ENCODE results near the gene S100A10.
A peak's percentile ranks its signal among the peaks of the same experiment; 100 is the strongest.

S100A10 gene

DNA sequence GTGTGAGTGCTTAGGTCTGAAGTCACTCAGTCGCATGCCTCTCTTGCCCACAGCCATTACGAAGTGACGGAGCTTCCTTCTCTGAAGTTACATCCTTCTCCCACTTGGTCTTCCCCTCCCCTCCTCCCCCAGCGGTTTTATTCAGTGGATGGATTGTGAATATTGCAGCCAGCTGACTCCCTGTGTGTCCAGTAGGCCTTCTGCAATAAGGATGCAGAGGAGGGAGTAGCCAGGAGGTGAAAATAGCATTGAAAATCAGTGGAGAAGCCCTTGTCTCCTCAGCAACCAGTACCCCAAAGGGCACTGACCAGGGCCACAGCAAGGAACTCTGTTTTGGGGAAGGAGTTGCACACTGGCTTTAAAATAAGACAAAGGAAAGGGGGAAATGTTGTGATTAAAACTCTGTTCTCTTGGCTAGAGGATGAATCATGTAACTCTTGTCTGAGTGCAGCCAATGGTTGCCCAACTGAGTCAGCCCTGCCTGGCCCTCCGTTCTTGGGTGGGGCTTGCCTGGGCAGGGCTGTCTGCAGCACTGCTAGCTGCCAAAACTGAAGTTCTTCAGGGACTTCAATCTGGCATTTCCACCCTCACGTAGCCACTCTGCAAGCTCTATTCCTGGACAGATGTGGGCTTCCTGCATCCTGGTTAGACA is 4.3 kb downstream of the S100A10 start:
- DNase-seq, result no peak
- Mint-ChIP-seq H3K27me3 (ENCODE audit: low read depth, poor library complexity) (peaks cover 5% of the 10 kb centered on the region), H3K4me1 (peaks cover 55% of the 10 kb centered on the region), H3K27ac (no peak overlapping the region), H3K4me3 (no peak overlapping the region), H3K36me3 (ENCODE audit: low read depth) (peaks cover 17% of the 10 kb centered on the region), H3K9me3 (no peaks in the 10 kb centered on the region)
- TF ChIP-seq, protein P1, sequence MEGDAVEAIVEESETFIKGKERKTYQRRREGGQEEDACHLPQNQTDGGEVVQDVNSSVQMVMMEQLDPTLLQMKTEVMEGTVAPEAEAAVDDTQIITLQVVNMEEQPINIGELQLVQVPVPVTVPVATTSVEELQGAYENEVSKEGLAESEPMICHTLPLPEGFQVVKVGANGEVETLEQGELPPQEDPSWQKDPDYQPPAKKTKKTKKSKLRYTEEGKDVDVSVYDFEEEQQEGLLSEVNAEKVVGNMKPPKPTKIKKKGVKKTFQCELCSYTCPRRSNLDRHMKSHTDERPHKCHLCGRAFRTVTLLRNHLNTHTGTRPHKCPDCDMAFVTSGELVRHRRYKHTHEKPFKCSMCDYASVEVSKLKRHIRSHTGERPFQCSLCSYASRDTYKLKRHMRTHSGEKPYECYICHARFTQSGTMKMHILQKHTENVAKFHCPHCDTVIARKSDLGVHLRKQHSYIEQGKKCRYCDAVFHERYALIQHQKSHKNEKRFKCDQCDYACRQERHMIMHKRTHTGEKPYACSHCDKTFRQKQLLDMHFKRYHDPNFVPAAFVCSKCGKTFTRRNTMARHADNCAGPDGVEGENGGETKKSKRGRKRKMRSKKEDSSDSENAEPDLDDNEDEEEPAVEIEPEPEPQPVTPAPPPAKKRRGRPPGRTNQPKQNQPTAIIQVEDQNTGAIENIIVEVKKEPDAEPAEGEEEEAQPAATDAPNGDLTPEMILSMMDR (IDR thresholded peaks at IDR 0.05), result no peak

DNA sequence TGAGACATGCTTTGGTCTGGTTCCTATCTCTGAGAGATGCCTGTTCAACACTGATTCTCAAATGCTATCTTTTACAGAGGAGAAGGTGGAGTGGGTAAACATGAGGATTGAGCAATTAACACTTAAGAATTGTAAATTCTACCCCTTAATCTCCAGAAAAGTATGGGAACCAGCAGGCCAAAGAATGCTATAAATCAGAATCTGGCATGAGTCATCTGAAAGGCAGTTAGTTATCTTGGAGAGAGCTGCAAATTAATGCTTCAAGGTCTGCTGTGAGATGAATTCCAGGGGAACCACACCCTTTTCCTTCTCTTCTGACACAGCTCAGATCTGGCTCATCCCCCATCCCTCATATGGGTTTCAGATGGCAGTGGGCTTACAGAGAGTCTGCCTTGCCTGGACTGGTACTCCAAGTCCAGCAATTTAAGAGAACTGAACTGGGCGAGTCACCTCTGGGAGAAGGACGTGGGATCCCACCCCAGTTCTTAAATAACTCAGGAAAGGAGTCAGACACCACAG is 5.2 kb downstream of the S100A10 start:
- H3K4me3 Mint-ChIP-seq, result no peak overlapping the region
- TF ChIP-seq, protein P1 (IDR thresholded peaks at IDR 0.05), result no peak
- H3K9me3 Mint-ChIP-seq, result no peaks in the 10 kb centered on the region
- peak overlapping the region; percentile 92 for H3K27ac Mint-ChIP-seq
- DNase-seq, result no peak
- H3K4me1 Mint-ChIP-seq, result peaks cover 55% of the 10 kb centered on the region
- H3K36me3 Mint-ChIP-seq (ENCODE audit: low read depth), result peaks cover 23% of the 10 kb centered on the region
- H3K27me3 Mint-ChIP-seq (ENCODE audit: low read depth, poor library complexity), result peaks cover 5% of the 10 kb centered on the region

DNA sequence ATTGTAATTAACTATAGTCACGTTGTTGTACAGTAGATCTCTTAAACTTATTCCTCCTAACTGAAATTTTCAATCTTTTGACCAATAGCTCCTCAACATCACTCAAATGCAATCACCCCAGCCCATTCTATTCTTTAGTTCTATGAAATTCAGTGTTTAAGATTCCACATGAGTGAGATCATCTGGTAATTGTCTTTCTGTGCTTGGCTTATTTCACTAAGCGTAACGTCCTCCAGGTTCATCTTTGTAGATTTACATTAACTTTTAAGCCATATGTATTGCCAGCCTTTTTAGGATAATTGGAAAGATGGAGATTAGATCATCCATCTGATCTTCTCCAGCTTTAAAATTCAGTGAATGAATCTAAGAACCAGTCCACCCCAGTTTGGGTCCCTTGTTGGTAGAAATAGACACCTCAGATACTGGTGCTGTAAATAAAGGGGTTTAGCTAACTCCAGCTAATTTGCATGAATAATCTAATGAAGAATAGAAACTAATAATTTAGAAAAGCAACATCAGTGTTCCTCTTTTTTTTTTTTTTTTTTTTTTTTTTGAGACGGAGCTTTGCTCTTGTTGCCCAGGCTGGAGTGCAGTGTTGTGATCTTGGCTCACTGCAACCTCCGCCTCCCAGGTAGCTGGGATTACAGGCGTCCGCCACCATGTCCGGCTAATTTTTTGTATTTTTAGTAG is 7.0 kb downstream of the S100A10 start:
- H3K4me1 Mint-ChIP-seq, result peaks cover 45% of the 10 kb centered on the region
- no peaks in the 10 kb centered on the region for H3K27me3 Mint-ChIP-seq (ENCODE audit: low read depth, poor library complexity)
- H3K4me3 Mint-ChIP-seq, result no peak overlapping the region
- no peaks in the 10 kb centered on the region for H3K9me3 Mint-ChIP-seq
- TF ChIP-seq, protein P1 (IDR thresholded peaks at IDR 0.05), result no peak
- no peak for DNase-seq
- H3K27ac Mint-ChIP-seq, result no peak overlapping the region
- H3K36me3 Mint-ChIP-seq (ENCODE audit: low read depth), result peaks cover 32% of the 10 kb centered on the region

DNA sequence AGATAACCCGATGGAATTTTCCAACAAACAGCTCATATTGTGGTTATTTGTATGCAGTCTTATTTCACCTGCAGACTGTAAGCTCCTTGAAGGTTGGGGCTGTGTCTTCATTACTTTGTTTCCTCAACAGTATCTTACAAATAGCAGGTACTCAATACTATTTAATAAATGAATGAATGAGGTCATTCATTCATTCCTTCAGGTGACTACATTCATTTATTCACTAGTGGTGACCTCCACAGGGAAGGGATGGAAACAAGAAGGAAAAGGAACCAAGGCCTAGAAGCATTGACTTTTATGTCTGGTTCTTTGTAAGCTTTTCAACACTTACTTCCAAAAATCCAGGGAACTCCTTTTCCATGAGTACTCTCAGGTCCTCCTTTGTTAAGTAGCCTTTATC is 7.9 kb downstream of the S100A10 start:
- H3K4me1 Mint-ChIP-seq, result peaks cover 40% of the 10 kb centered on the region
- no peaks in the 10 kb centered on the region for H3K9me3 Mint-ChIP-seq
- H3K36me3 Mint-ChIP-seq (ENCODE audit: low read depth), result peaks cover 32% of the 10 kb centered on the region
- no peaks in the 10 kb centered on the region for H3K27me3 Mint-ChIP-seq (ENCODE audit: low read depth, poor library complexity)
- H3K4me3 Mint-ChIP-seq, result no peak overlapping the region
- no peak overlapping the region for H3K27ac Mint-ChIP-seq
- TF ChIP-seq, protein P1 (IDR thresholded peaks at IDR 0.05), result no peak
- DNase-seq, result no peak

DNA sequence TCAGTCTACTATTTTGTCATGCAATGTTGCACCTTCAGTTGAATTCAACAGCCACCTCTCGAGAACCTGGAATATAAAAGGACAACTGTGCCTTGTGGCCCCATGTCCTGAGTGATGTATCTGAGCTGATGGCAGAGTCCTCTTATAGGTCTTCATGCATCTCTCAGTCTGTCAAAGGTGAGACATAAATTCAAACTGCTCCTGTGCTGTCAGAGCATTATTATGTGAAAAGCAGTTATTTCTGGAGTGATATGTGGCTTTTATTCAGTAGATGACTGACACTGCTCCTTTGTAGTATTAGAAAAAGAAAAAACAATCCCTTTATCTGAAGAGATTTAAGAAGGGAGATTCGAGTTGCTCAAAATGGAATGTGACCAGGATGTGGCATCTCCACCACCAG is 8.4 kb downstream of the S100A10 start:
- Mint-ChIP-seq H3K36me3 (ENCODE audit: low read depth) (peaks cover 32% of the 10 kb centered on the region), H3K27me3 (ENCODE audit: low read depth, poor library complexity) (no peaks in the 10 kb centered on the region), H3K4me3 (no peak overlapping the region), H3K4me1 (peaks cover 40% of the 10 kb centered on the region), H3K9me3 (no peaks in the 10 kb centered on the region), H3K27ac (no peak overlapping the region)
- TF ChIP-seq, protein P1 (IDR thresholded peaks at IDR 0.05), result no peak
- no peak for DNase-seq

Measured in nephron progenitor cell (in vitro differentiated cells).